ENCODE data around the gene TTC28.

DNA sequence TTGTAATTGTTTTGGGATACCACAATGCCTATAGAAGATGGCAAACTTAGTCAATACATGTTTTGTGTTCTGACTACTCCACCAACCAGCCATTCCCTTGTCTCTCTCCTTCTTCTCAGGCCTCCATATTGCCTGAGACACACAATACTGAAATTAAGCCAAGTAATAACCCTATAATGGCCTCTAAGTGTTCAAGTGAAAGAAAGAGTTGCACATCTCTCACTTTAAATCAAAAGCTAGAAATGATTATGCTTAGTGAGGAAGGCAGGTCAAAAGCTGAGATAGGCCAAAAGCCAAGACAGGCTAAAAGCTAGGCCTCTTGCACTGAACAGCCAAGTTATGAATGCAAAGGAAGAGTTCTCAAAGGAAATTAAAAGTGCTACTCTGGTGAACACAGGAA, 318.7 kb downstream of the TTC28 start:
- TF ChIP-seq, protein P1, sequence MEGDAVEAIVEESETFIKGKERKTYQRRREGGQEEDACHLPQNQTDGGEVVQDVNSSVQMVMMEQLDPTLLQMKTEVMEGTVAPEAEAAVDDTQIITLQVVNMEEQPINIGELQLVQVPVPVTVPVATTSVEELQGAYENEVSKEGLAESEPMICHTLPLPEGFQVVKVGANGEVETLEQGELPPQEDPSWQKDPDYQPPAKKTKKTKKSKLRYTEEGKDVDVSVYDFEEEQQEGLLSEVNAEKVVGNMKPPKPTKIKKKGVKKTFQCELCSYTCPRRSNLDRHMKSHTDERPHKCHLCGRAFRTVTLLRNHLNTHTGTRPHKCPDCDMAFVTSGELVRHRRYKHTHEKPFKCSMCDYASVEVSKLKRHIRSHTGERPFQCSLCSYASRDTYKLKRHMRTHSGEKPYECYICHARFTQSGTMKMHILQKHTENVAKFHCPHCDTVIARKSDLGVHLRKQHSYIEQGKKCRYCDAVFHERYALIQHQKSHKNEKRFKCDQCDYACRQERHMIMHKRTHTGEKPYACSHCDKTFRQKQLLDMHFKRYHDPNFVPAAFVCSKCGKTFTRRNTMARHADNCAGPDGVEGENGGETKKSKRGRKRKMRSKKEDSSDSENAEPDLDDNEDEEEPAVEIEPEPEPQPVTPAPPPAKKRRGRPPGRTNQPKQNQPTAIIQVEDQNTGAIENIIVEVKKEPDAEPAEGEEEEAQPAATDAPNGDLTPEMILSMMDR (IDR thresholded peaks at IDR 0.05): no peak
- no peak for TF ChIP-seq POLR2A (IDR thresholded peaks at IDR 0.05)
